Superior temporal gyrus (tissue), 1 donor: ENCODE results near the gene BRD7.

Source experiments
- DNase-seq: peaks from one replicate; pipeline ENCODE4 v3.0.0-alpha.2; 2016; ENCODE audit errors: extremely low spot score

The BRD7 gene

GRCh38 chr16:50368410-50369132, at the start of gene BRD7:
Gene BRD7 (minus strand): TSS chr16:50368988. CDS start chr16:50368774, 214 bp downstream.
- peak; percentile 40 for DNase-seq

GRCh38 chr16:50416388-50416787, 47.6 kb upstream of the BRD7 start:
- DNase-seq = no peak

- no peak for DNase-seq
These were observed 45.4 kb upstream of the BRD7 start for GRCh38 chr16:50414152-50414551.

GRCh38 chr16:50411034-50411433, 42.2 kb upstream of the BRD7 start:
- no peak for DNase-seq

- DNase-seq = no peak
These were observed 39.3 kb upstream of the BRD7 start for GRCh38 chr16:50408001-50408561.

DNA sequence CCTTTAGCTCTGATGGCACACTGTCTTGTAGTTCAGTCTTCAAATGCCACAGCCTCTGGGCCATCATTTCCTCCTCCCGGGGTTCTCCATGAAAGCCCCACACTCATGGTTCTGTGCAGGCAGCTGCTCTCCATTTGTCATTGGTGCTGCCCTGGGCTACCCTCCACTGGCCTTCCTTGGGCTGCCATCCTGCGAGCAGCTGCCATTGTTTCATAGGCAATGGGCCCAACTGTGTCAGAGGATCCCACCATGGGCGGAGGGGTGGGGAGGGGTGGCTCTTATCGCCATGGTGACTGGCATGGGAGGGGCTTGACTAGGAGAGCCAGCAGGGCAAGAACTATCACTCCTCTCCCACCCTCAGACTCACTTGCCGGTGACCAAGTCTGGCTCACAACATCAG, 38.6 kb upstream of the BRD7 start:
- DNase-seq = no peak

- no peak for DNase-seq
These were observed 34.7 kb upstream of the BRD7 start for GRCh38 chr16:50403491-50403890.

GRCh38 chr16:50402298-50402895, 33.6 kb upstream of the BRD7 start:
- DNase-seq = no peak

DNA sequence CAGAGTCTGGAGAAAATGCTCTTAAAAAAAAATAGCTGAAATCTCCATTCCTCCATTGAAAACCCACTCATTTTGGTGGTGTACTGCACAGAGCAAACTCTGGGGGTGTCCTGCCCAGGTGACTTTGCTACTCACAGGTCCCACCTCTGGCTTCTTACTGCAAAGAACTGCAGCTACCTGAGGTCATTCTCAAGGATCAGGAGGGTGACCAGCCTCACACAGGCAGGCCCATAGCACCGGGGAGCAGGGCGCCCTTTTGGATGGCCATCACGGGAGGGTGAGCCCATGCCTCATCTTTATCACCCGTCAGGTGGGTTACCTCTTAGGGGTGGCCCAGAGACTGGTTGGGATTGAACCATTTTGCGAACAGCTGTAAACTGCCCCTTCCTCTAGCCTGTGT, 32.6 kb upstream of the BRD7 start:
- DNase-seq = no peak

DNA sequence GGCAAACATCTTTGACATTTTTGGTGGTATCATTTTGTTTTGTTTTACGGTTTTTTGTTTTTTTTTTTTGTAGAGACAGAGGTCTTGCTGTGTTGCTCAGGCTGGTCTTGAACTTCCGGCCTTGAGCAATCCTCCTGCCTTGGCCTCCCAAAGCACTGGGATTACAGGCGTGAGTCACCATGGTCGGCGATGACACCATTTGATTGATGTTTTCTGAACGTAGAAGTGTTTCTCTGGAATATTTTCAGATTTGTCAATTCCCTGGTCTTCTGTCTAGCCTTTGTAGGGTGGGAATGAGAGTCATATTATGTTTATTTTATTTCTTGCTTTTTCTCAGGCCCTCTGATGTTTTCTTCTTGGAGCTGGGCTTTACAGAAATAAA, 32.2 kb upstream of the BRD7 start:
- DNase-seq = no peak

DNA sequence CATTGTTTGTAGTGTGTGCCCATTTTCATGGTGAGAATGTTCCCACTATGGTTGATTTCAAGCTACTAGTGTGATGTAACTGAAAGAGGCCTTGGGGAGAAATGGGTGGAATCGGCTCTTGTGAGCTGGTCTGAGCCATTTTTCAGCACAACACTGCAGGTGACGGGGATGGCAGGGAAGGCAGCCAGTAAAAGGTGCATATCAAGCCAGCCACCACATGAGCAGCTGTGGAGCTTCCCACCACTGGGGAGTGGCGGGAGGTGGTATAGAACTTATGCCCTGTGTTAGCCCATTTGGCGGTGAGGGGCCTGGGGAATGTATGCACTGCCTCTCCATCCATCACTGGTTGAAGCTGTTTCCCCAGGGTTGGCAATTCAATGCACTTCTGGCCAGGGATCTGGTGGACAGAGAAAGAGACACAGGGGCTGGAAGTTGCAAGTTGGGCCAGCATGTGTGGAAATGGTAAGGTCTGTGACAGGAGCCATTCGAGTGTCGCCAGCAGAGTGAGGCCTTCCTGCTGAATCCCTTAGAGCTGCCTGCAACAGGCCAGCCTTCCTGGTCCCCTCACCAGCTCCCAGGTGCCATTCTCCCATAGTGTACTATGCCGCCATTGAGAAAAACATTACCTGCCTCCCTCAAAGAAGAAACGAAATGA, 31.7 kb upstream of the BRD7 start:
- no peak for DNase-seq

DNA sequence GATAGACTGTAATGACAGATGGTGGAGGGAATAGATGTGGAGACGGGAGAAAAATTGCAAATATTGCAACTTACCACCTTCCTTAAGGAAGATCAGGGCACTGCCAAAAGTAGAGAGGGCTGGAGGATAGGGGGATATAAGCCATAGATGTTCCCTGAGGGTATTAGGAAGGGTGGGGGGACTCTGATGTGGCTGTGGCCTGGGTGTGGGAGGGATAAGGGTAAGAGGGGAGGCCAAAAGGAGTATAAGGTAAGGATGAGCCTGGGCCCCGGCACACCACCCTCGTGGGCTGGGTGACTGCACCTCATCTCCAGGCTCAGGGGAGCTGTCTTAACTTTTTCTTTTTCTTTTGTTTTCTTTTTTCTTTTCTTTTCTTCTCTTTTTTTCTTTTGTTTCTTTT, 30.6 kb upstream of the BRD7 start:
- DNase-seq = no peak

DNA sequence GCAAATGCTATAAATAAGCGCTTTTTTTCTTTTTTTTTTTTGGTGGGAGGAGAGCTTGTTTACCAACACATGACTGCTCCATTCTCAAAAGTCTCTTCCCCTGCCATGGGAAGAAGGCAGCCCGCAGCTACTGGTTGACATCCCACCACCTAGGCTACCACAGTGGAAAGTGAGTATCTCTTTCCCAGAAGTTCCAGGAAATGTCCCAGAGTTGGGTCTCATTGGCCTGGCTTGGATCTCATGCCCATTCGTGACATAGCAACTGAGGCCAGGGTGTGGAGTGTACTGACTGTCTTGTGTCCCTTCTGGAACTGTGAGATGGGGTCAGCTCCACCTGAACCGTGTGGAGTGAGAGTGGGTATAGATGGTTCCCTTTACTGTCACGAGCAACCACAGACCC, 29.5 kb upstream of the BRD7 start:
- DNase-seq = no peak

- no peak for DNase-seq
These were observed 28.2 kb upstream of the BRD7 start for GRCh38 chr16:50396761-50397535.

GRCh38 chr16:50395763-50396710, 27.2 kb upstream of the BRD7 start:
- DNase-seq = no peak

DNA sequence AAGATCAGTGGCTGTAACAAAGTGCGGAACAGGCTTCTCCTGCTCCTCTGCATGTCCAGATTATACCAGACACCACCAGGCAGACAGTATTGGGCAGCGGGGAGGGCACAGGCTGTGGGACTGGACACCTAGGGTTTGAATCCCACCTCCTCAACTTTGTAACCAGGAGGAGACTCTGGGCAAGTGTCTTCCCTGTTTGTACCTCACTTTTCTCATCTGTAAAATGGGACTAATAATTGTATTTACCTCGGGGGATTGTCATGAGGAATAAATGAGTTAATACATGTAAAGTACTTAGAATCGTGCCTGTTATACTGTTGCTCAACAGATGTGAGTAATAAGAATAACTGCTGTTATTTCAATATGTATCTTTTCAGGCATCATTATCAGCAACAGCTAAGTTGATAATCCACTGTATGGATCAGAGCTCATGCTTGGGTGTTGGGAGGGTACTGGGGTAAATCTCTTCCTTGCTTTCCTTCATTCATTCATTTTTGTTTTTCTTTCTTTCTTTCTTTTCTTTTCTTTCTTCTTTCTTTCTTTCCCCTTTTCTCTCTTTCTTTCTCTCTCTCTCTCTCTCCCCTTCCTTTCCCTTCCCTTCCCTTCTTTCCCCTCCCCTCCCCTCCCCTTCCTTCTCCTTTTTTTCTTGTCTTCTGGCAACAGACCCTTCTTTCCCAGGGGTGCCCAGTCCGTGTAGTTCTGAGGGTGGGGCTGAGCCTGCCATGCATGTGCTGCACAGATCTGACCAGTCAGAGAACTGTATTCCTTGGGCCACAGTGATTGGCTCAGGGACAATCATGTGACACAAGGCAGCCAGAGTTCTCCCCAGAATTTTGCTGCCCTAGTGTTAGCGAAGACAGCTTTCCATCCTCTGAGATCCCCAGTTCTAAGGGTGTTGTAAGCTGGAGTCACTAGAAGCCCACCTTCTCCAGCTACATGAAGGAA, 25.3 kb upstream of the BRD7 start:
- DNase-seq = no peak

DNA sequence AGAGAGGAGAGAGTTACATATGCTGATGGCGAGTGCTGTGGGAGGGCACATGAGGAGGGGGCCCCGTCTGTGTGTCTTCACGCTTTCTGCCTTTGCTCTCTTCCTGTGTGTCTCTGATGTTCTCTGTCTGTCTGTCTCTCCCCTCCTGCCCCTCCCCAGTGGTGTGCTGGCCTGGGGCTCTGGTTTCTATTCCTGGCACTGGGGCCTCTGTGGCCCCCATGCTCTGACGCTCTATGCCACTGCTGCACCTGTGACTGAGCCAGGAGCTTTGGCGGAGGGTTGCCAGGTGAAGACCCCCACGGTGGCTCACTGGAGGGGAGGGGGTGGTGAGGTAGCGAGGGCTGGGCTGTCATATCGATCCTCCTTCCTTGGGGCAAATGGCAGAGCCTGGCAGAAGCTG, 24.6 kb upstream of the BRD7 start:
- DNase-seq = no peak

- no peak for DNase-seq
These were observed 22.3 kb upstream of the BRD7 start for GRCh38 chr16:50390914-50391716.

GRCh38 chr16:50390371-50390771, 21.6 kb upstream of the BRD7 start:
- no peak for DNase-seq
